SK-N-MC (cell line): ENCODE results near the gene PNRC1.

Experiments
- DNase-seq: peaks from one replicate; pipeline ENCODE4 v3.0.0-alpha.2; 2011; ENCODE audit warnings: low read depth, low spot score
- H3K27ac ChIP-seq: fragments of 200-600 bp; sonication (generic); 2 replicates; pipeline ENCODE4 v1.5.1; 2016; ENCODE audit warnings: mixed run types
- H3K36me3 ChIP-seq: fragments of 200-600 bp; sonication (generic); 2 replicates; pipeline ENCODE4 v1.6.1; 2017; ENCODE audit warnings: antibody characterized with exemption, low read length, mixed read lengths; ENCODE audit not compliant: insufficient read depth
- H3K4me3 ChIP-seq: fragments of 200-600 bp; sonication (generic); 2 replicates; pipeline ENCODE4 v1.5.1; 2016
- H3K9ac ChIP-seq: fragments of 200-600 bp; sonication (generic); 2 replicates; pipeline ENCODE4 v1.8.0; 2017; ENCODE audit warnings: mixed run types, mixed read lengths; ENCODE audit not compliant: insufficient read length
- H3K9me3 ChIP-seq: fragments of 200-600 bp; sonication (generic); 2 replicates; pipeline ENCODE4 v1.6.1; 2017; ENCODE audit warnings: low read depth, mild to moderate bottlenecking, antibody characterized with exemption, low read length, moderate library complexity, mixed read lengths
- EZH2 ChIP-seq: fragments of 200-600 bp; sonication (generic); IDR thresholded peaks from one replicate; pipeline ENCODE4 v1.6.1; 2017; ENCODE audit warnings: antibody characterized with exemption
- FOXP2 ChIP-seq: optimal IDR thresholded peaks from 2 replicates; pipeline ENCODE3; 2011; ENCODE audit warnings: mild to moderate bottlenecking, moderate library complexity; ENCODE audit not compliant: insufficient read depth; ENCODE audit errors: extremely low read length, control extremely low read depth
- POLR2AphosphoS5 ChIP-seq: IDR thresholded peaks from 2 replicates; pipeline ENCODE4 v1.6.1; 2012; ENCODE audit warnings: mild to moderate bottlenecking, low read depth, low read length, borderline replicate concordance

Gene PNRC1

GRCh38 chr6:89082486-89082891 is 1.9 kb downstream of the PNRC1 start:
- no peaks in the 10 kb centered on the region for H3K9me3 ChIP-seq
- peak overlapping the region; percentile 88 for H3K27ac ChIP-seq
- no peak for DNase-seq
- H3K36me3 ChIP-seq: peaks cover 29% of the 10 kb centered on the region
- peak overlapping the region; percentile 97 for H3K9ac ChIP-seq
- TF ChIP-seq FOXP2 (no peak), EZH2 (no peak), POLR2AphosphoS5 (no peak)
- peak overlapping the region; percentile 95 for H3K4me3 ChIP-seq

- no peak for DNase-seq
- Histone ChIP-seq H3K9ac (no peak overlapping the region), H3K9me3 (no peaks in the 10 kb centered on the region), H3K36me3 (peaks cover 29% of the 10 kb centered on the region), H3K27ac (no peak overlapping the region), H3K4me3 (no peak overlapping the region)
- no peak for TF ChIP-seq POLR2AphosphoS5
- no peak for TF ChIP-seq EZH2
- no peak for TF ChIP-seq FOXP2
These were observed 4.0 kb downstream of the PNRC1 start for GRCh38 chr6:89084542-89084941.

- H3K27ac ChIP-seq: no peak overlapping the region
- TF ChIP-seq POLR2AphosphoS5 (no peak), EZH2 (no peak), FOXP2 (no peak)
These were observed 4.4 kb downstream of the PNRC1 start for GRCh38 chr6:89084954-89085353.

GRCh38 chr6:89085409-89086205 is 5.1 kb downstream of the PNRC1 start:
- H3K9me3 ChIP-seq: no peaks in the 10 kb centered on the region
- no peak for DNase-seq
- no peak overlapping the region for H3K27ac ChIP-seq
- no peak for TF ChIP-seq EZH2
- no peak for TF ChIP-seq FOXP2
- no peak for TF ChIP-seq POLR2AphosphoS5
- no peak overlapping the region for H3K9ac ChIP-seq
- H3K4me3 ChIP-seq: no peak overlapping the region
- peaks cover 29% of the 10 kb centered on the region for H3K36me3 ChIP-seq

More at GRCh38 chr6:89084954-89085353, 4.4 kb downstream of the PNRC1 start:
- H3K9me3 ChIP-seq: no peaks in the 10 kb centered on the region
- H3K36me3 ChIP-seq: peaks cover 29% of the 10 kb centered on the region
- no peak overlapping the region for H3K4me3 ChIP-seq
- H3K9ac ChIP-seq: no peak overlapping the region
- DNase-seq: no peak

GRCh38 chr6:89087881-89088280 is 7.3 kb downstream of the PNRC1 start:
- Histone ChIP-seq H3K4me3 (no peak overlapping the region), H3K9ac (no peak overlapping the region), H3K27ac (no peak overlapping the region), H3K36me3 (peaks cover 29% of the 10 kb centered on the region), H3K9me3 (no peaks in the 10 kb centered on the region)
- TF ChIP-seq POLR2AphosphoS5 (no peak), EZH2 (no peak), FOXP2 (no peak)
- DNase-seq: no peak

GRCh38 chr6:89098461-89098860 is 17.9 kb downstream of the PNRC1 start:
- H3K4me3 ChIP-seq: no peak overlapping the region
- peak overlapping the region; percentile 39; the same call in 1 of the 2 replicates for H3K27ac ChIP-seq
- DNase-seq: no peak
- no peaks in the 10 kb centered on the region for H3K9me3 ChIP-seq
- TF ChIP-seq POLR2AphosphoS5: no peak
- TF ChIP-seq FOXP2: no peak
- no peak for TF ChIP-seq EZH2
- H3K36me3 ChIP-seq: peaks cover 16% of the 10 kb centered on the region
- no peak overlapping the region for H3K9ac ChIP-seq

GRCh38 chr6:89100114-89100513 is 19.6 kb downstream of the PNRC1 start:
- H3K36me3 ChIP-seq: peaks cover 26% of the 10 kb centered on the region
- no peak overlapping the region for H3K4me3 ChIP-seq
- H3K27ac ChIP-seq: no peak overlapping the region
- H3K9ac ChIP-seq: no peak overlapping the region
- TF ChIP-seq EZH2 (no peak), POLR2AphosphoS5 (no peak), FOXP2 (no peak)
- H3K9me3 ChIP-seq: no peaks in the 10 kb centered on the region
- no peak for DNase-seq

GRCh38 chr6:89110284-89110683 is 29.7 kb downstream of the PNRC1 start:
- DNase-seq: no peak
- H3K36me3 ChIP-seq: peaks cover 4% of the 10 kb centered on the region
- no peak overlapping the region for H3K9ac ChIP-seq
- H3K4me3 ChIP-seq: no peak overlapping the region
- TF ChIP-seq FOXP2 (no peak), EZH2 (no peak), POLR2AphosphoS5 (no peak)
- no peaks in the 10 kb centered on the region for H3K9me3 ChIP-seq
- no peak overlapping the region for H3K27ac ChIP-seq
